ENCODE measurements around the gene GRM8.

Gene GRM8

DNA sequence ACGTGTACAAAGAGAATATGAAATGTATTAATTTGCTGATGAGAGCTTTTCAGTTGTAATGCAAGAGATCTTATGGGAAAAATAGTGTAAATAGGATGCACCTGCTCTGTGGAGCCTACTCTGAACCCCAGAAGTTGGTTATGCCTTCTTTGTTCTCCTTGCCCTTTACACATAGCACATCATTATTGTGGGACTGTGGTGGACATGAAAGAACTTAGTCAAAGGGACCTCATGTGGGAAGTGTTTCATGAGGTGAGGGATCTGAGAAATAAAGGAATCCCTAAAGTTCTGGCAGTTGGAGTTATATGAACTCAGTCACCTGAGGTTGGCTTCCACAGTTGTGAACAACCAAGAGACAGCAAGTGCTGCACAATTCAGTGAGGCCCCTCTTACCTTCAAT lies 66.1 kb downstream of the GRM8 start:
- TF ChIP-seq, protein P1, sequence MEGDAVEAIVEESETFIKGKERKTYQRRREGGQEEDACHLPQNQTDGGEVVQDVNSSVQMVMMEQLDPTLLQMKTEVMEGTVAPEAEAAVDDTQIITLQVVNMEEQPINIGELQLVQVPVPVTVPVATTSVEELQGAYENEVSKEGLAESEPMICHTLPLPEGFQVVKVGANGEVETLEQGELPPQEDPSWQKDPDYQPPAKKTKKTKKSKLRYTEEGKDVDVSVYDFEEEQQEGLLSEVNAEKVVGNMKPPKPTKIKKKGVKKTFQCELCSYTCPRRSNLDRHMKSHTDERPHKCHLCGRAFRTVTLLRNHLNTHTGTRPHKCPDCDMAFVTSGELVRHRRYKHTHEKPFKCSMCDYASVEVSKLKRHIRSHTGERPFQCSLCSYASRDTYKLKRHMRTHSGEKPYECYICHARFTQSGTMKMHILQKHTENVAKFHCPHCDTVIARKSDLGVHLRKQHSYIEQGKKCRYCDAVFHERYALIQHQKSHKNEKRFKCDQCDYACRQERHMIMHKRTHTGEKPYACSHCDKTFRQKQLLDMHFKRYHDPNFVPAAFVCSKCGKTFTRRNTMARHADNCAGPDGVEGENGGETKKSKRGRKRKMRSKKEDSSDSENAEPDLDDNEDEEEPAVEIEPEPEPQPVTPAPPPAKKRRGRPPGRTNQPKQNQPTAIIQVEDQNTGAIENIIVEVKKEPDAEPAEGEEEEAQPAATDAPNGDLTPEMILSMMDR (IDR thresholded peaks at IDR 0.05; ENCODE audit: low read depth, low read length), result no peak
- no peak for DNase-seq (ENCODE audit: extremely low read depth, low read depth)

DNA sequence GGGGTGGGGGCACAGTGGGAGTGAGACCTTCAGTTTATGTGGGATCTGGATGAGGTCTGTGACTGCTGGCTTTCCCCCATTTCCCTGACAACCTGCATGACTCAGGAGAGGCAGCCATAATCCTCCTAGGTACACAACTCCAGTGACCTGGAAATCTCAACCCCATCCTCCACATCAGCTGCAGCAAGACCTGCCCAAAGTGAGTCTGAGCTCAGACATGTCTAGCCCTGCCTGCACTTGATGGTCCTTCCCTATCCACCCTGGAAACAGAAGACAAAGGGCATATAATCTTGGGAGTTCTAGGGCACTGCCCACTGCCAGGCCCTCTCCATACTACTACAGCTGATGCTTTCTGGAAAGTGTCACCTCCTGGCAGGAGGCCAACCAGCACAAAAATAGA lies 75.6 kb downstream of the GRM8 start:
- TF ChIP-seq, protein P1 (IDR thresholded peaks at IDR 0.05; ENCODE audit: low read depth, low read length), result no peak
- DNase-seq (ENCODE audit: extremely low read depth, low read depth), result no peak

DNA sequence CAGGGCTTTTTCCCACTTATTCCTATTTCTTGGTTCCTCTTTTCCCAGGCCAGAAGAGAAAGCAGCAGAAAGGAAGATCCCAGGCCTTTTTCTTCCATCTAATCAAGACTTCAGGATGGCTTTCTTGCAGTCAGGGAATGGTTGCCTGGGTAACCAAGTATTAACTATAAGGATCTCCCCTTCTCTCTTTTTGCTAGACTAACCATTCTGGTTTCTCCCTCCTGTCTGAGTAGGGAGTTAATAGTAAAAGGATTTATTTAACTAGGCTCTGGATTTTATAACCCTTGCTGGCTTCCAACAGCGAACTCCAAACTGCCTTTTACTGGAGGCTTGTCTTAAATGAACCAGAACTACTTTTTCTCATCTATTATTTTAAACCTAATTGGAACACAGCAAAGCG lies 90.4 kb downstream of the GRM8 start:
- no peak for DNase-seq (ENCODE audit: extremely low read depth, low read depth)
- TF ChIP-seq, protein P1 (IDR thresholded peaks at IDR 0.05; ENCODE audit: low read depth, low read length), result no peak

DNA sequence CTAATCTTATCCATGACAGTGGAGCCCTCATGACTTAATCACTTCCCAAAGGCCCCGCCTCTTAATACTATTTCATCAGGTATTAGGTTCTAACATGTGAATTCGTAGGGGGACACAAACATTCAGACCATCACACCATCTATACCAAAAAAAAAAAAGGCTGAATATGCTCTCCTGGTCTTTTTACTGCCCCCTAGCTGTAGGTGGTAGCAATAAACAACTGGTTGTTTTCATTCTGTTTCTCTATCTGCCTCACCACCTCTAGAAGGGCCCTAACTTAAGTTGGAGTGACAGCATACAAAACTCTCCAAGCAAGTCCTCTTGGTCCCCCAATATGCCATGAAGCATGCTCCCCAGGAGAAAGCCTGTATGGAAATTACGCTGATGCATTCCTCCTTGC lies 94.1 kb downstream of the GRM8 start:
- no peak for DNase-seq (ENCODE audit: extremely low read depth, low read depth)
- TF ChIP-seq, protein P1 (IDR thresholded peaks at IDR 0.05; ENCODE audit: low read depth, low read length), result no peak

DNA sequence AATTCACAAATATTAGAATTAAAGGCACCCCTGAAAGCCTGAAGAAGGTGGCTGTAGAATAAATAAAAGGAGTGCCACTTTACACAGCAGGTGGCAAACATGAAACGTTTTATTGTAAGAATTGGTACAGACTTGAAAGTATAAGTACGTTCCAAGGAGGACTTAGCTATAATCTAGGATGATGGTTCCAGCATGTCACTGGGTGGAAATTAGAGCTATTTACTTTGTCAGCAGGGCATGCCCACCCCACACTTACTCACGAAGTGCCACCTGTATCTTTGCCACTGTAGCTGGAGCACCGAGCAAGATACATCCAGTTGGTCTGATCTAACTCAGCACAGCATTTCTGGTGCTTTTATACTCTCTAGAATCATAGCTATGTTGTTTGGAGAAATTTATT lies 97.8 kb downstream of the GRM8 start:
- no peak for DNase-seq (ENCODE audit: extremely low read depth, low read depth)
- TF ChIP-seq, protein P1 (IDR thresholded peaks at IDR 0.05; ENCODE audit: low read depth, low read length), result no peak

DNA sequence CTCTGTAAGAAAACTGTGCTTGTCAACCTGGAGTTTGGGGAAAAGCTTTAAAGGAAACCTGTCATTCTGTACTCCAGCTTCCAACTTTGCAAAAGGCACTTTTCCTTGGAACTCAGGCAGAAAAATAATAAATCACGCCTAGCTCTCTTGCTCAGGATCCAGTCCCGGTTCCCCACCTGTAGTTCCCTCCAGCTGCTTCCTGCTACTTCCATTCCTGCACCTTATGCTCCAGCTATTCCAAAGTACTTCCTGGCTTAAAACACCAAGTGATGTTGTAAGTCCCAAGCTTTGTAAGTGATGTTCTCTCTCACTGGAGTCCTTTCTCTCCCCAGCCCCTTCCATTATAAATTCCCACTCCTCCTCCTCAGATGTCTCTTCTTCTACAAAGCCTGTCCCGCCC lies 98.6 kb downstream of the GRM8 start:
- DNase-seq (ENCODE audit: extremely low read depth, low read depth), result no peak
- TF ChIP-seq, protein P1 (IDR thresholded peaks at IDR 0.05; ENCODE audit: low read depth, low read length), result no peak

DNA sequence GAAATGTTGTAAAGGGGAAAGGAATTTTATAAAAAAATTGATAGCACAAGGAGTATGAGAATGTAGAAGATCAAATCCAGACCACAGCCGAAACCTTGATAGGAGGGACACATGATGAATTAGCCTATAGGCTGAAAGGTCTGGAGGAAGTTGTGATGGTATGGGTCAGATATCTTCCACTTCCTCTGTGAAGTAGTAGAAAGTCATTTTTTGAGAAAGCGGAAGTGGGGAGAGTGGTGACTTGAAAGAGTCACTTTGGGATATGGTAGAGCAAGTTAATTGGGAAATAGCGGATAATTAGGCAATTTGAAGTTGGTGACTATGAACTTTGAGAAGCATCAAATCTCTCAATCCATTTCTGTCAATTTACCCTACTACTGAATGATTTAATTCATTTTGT lies 99.4 kb downstream of the GRM8 start:
- TF ChIP-seq, protein P1 (IDR thresholded peaks at IDR 0.05; ENCODE audit: low read depth, low read length), result no peak
- no peak for DNase-seq (ENCODE audit: extremely low read depth, low read depth)
